Epidermal melanocyte (primary cell): ENCODE data around the gene NAALAD2.
"Not testable (repeated sequence)": the region's sequence is repeated elsewhere in the genome, so short reads cannot be mapped to it uniquely, and the experiment has no call there.

Experiments used
- DNase-seq: peaks from one replicate; pipeline ENCODE4 v3.0.0; 2011; ENCODE audit warnings: low spot score; ENCODE audit not compliant: insufficient read length

NAALAD2 gene

GRCh38 chr11:90192869-90193582, 58.6 kb downstream of the NAALAD2 start:
- DNase-seq: no peak

GRCh38 chr11:90197377-90197776, 62.9 kb downstream of the NAALAD2 start:
- no peak for DNase-seq

- no peak for DNase-seq
Measured at GRCh38 chr11:90202342-90202741, 67.9 kb downstream of the NAALAD2 start.

- DNase-seq: no peak
Measured at GRCh38 chr11:90204407-90204806, 69.9 kb downstream of the NAALAD2 start.

GRCh38 chr11:90204832-90205646, 70.6 kb downstream of the NAALAD2 start:
- DNase-seq: peak; percentile 36

- not testable (repeated sequence) for DNase-seq
Measured at GRCh38 chr11:90207992-90208391, 73.5 kb downstream of the NAALAD2 start.

- DNase-seq: no peak
Measured at GRCh38 chr11:90208857-90209256, 74.4 kb downstream of the NAALAD2 start.

- DNase-seq: no peak
Measured at GRCh38 chr11:90213322-90213721, 78.9 kb downstream of the NAALAD2 start.

- DNase-seq: no peak
Measured at GRCh38 chr11:90216611-90217010, 82.1 kb downstream of the NAALAD2 start.

GRCh38 chr11:90218606-90219005, 84.1 kb downstream of the NAALAD2 start:
- DNase-seq: no peak

GRCh38 chr11:90219438-90219837, 85.0 kb downstream of the NAALAD2 start:
- no peak for DNase-seq

GRCh38 chr11:90220391-90220790, 85.9 kb downstream of the NAALAD2 start:
- DNase-seq: no peak

GRCh38 chr11:90221803-90222458, 87.5 kb downstream of the NAALAD2 start:
- no peak for DNase-seq

GRCh38 chr11:90222459-90223247, 88.2 kb downstream of the NAALAD2 start, which contains the start of gene CHORDC1:
TSS of gene CHORDC1 (minus strand) at chr11:90223049. CDS start at chr11:90222954, 95 bp downstream.
- peak; percentile 70 for DNase-seq

GRCh38 chr11:90223248-90223585, 88.8 kb downstream of the NAALAD2 start:
- no peak for DNase-seq

- no peak for DNase-seq
Measured at GRCh38 chr11:90228056-90228455, 93.6 kb downstream of the NAALAD2 start.

- no peak for DNase-seq
Measured at GRCh38 chr11:90229791-90230190, 95.3 kb downstream of the NAALAD2 start.

GRCh38 chr11:90234977-90235376, 100.5 kb downstream of the NAALAD2 start:
- DNase-seq: no peak

- DNase-seq: no peak
Measured at GRCh38 chr11:90235526-90235925, 101.1 kb downstream of the NAALAD2 start.

GRCh38 chr11:90237004-90237403, 102.5 kb downstream of the NAALAD2 start:
- DNase-seq: no peak

- not testable (repeated sequence) for DNase-seq
Measured at GRCh38 chr11:90239967-90240636, 105.6 kb downstream of the NAALAD2 start.
